Endometrial microvascular endothelial cells (primary cell): ENCODE data around the gene SLC25A42. TPM values are rescaled to one million over a fixed set of nuclear protein-coding genes. Genes with fewer than 3 reads are reported as not detected.
"Not testable (repeated sequence)": the region's sequence is repeated elsewhere in the genome, so short reads cannot be mapped to it uniquely, and the experiment has no call there.

ENCODE experiments used
- in situ Hi-C: cut with HindIII; loops from 2 replicates; pipeline ENCODE4 v1.10.0; 2017; ENCODE audit warnings: low sequenced_read_pairs, low pct_unique_long_range_greater_than_20kb; ENCODE audit errors: inconsistent ontology term
- total RNA-seq: library from RNA; depleted of rRNA; stranded (reverse); fragments of >200 nt; gene quantifications from one replicate; pipeline ENCODE4 v1.2.3, GENCODE V29; 2015; ENCODE audit errors: inconsistent ontology term

The SLC25A42 gene, protein sequence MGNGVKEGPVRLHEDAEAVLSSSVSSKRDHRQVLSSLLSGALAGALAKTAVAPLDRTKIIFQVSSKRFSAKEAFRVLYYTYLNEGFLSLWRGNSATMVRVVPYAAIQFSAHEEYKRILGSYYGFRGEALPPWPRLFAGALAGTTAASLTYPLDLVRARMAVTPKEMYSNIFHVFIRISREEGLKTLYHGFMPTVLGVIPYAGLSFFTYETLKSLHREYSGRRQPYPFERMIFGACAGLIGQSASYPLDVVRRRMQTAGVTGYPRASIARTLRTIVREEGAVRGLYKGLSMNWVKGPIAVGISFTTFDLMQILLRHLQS
- 1.2 TPM for total RNA-seq

DNA sequence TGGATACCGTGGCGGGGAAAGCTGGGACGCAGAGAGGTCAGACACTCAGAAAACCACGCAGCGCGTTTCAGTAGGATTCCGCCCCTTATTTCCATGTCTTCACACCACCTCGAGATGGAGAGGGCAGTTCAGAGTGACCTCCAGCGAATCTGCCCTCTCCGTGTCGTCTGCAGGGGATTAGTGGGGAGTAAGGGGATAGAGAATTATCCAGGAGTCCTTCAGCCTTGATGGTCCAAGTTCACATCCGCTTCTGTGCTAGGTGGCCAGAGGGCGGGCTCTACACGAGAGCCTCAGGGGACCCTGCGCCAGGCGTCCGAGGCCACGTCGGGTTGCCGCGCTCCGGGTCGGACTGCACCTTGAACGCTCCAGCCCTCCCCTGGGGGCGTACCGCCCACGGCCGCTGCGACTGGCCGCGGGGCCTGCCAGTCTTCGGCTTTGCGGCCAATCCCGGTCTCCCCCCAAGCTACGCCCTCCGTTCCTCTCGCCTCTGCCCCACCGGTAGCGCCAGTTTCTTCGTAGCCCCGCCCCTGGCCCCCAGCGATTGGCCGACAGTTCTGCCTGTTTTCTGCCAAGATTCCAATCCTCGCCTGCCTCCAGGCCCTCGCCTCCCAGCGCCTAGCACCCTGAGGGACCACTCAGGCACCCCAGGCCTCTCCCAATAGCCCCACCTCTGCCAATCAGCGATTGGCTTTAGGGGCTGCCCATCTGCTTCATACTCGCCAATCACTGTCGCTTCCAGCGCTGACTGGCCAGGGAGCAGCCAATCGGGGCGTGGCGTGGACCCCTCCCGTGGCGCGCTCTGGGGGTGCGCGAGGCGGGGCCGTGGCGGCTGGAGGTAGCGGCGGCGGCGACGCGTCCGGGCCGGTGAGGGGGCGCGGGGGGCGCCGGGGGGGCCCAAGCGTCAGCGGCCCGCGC lies at the start of gene SLC25A42:
Gene SLC25A42 (plus strand): TSS at position 812 of the 915 bp plus-strand sequence. CDS start 32,131 bp downstream, outside the sequence.
- in situ Hi-C loops = no loop called here

DNA sequence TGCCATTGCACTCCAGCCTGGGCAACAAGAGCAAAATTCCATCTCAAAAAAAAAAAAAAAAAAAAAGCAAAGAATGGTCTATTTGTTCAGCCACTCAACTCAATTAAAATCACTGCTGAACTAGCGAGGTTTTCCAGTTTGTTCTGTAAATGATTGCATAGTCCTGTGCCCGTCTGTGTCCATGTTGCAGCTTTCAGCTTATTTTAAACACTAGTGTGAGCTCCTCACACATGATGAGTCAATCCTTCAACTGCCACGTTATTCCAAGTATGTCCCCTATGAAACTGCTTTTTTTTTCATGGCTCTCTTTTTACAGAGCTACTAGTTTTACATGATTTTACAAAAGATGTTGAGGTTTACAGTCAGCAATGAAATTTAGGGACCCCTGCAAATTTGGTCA lies 42.7 kb upstream of the SLC25A42 start:
- in situ Hi-C loops = no loop called here

DNA sequence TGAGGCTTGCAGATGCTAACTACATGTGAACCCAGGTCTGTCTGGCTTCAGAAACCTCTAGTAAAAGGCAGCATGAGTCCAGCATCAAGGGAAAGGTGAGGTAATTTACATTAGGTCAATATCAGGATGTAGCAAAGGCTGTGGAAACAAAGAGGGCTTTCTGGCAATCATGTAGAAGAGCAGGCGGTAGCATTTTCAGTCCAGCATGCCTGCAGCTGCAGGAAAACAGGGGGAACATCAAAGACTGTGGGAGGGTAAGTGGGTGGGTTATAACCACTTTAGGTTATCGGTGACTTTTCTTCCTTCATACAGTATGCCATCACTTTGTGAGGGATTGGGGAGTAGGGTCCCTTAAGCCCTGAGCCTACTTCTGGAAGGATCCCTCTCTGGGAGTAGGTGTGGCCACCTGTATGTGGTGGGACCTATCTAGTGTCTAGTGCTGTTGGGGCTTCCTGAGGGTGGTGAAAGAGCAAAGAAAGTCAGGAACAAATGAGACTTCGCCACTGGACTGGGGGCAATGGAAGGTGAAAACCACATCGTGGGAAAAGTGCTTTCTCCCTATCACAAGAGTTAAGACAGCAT lies 41.3 kb upstream of the SLC25A42 start:
- in situ Hi-C loops = no loop called here

DNA sequence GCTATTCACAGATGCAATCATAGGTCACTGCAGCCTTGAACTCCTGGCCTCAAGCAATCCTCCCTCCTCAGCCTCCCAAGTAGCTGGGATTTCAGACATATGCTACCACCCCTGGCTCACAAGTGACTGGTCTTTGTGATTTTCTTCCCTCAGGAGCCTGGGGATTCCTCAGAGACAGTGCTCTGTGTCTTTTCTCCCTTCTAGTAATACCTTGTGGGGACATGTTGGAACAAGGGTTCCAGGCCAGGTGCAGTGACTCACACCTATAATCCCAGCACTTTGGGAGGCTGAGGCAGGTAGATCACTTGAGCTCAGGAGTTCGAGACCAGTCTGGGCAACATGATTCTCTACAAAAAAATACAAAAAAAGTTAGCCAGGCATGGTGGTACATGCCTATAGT lies 40.4 kb upstream of the SLC25A42 start:
- in situ Hi-C loops = not testable (repeated sequence)

DNA sequence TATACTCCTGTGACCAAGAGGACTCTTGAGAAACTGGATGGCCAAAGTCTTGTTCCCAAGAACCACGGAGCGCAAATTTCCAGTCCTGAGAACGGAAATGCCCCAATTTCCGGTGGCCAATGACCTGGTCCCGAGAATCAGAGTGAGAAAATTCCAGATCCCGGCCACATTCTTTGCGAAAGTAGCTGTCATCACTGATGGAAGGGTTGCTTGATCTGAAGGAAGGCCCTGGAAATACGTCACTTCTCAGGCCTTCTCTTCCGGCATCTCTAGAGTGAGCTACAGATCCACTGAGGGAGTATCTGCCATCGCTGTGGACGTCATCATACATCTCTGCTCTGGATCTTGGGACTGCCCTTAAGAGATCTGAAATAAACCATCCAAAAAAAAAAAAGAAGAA lies 37.9 kb upstream of the SLC25A42 start:
- in situ Hi-C loops = no loop called here

DNA sequence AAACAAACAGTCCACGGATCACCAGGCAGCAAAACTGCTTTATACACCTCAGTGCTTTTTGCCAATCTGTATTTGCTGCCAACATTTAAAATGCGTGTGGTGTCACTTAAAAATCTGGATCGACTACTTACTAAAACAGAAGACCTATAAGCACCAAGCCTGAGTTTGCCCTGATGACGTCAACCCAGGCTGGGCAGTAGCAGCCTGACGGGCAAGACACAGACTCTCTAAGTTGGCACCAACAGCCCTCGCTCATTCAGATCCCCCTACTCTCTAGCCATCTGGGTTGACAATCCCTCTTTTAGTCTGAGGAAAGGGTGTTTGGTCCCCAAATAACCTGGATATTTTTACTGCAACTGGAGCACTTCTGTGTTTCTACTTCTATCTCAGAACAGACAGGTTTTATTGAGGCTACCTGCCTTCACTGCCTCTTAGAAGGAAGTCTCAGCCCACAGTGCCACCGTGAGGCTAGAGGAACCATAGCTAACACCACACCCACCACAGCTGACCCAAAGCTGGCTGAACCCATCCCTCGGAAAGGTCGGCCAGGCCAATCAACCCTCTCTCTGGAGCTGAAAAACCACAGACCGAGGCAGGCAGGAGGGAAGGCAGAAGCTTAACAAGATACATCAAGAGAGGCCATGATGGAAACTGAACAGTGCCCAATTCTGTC lies 37.4 kb upstream of the SLC25A42 start:
- in situ Hi-C loops = no loop called here

DNA sequence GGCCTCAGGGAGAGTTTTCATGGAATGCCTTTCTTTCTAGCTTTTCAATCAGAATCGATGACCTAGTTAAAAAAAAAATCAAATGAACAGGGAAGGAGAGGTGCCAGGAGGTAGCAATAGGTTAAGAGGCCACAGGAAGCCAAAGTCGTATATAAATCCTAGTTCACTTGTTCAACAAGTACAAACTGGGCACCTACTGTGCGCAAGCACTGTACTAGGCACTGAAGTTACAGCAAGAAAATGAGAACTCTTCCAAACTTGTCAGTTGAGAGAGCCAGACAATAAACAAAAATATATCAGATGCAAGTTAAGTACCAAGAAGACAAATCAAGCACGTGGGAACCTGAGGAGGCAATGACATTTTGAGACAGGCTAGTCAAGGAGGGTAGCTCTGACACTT lies 36.6 kb upstream of the SLC25A42 start:
- in situ Hi-C loops = no loop called here

DNA sequence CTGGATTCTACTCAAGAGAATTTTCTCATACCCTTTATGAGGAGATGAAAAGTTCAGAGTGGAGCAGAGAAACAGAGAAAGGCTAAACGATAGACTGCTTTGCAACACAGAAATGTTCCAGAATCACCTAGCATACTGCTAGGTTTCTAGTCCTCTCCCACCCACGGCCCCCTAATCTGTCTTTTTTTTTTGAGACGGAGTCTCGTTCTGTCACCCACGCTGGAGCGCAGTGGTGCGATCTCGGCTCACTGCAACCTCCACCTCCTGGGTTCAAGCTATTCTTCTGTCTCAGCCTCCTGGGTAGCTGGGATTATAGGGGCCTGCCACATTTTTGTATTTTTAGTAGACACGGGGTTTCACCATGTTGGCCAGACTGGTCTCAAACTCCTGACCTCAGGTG lies 35.3 kb upstream of the SLC25A42 start:
- in situ Hi-C loops = no loop called here

DNA sequence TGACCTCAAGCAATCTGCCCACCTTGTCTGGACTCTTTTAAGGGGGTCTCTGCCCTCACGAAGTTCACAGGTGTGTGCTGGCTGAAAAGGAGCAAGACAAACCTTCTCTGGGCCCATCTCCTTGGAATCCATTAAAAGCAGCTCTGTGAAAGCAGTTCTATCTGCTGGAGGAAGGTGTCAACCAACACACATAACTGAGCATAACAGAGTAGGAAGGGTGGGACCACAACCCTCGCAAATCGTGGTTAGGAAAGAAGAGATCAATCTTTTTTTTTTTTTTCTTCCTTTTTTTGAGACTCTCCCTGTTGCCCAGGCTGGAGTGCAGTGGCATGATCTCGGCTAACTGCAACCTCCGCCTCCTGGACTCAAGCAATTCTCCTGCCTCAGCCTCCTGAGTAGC lies 31.9 kb upstream of the SLC25A42 start:
- in situ Hi-C loops = no loop called here

DNA sequence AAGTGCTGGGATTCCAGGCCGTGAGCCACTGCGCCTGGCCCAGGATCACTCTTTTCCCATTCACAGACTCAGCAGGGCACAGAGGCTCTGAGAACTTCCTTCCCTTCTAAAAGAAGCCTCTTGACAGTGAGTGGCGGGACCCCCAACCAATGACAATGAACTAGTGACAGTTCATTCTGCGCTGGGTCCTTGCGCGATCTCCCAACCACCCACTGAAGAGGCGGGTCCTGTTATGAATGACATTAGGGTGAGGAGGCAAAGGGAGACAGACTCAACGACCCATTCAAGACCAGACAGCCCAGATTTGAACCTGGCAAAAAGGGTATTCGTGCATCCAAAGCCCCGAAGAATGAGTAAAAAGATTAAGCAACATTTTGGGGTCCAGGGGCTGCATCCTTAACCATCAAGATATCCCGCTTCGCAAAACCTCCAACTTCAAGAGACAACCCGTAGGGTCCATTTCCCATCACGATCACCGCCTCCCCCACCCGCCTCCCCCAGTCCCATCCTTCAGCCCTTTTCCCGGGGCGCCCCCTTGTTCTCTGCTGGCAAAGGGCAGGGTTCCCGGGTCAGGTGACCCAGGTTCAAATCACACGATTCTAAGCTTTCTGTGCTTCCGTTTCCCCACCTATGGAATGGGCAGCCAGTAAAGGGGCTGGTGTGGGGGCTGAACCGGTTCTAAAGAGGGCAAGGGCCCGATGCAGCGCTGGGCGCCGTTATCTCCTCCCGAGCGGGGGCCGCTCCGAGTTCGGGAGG lies 31.2 kb upstream of the SLC25A42 start:
- in situ Hi-C loops = no loop called here

DNA sequence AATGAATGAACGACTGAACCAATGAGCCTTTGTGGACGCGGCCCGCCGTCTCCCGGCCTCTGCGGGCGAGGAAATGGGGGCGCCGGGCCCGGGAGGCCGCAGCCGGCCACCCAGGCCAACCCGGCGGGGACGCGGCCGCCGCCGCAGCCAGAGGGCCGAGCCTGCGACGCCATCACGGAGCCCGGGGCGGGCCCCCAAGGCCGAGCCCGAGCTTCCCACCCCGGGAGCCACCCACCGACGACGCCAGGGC lies 30.7 kb upstream of the SLC25A42 start:
- in situ Hi-C loops = no loop called here

DNA sequence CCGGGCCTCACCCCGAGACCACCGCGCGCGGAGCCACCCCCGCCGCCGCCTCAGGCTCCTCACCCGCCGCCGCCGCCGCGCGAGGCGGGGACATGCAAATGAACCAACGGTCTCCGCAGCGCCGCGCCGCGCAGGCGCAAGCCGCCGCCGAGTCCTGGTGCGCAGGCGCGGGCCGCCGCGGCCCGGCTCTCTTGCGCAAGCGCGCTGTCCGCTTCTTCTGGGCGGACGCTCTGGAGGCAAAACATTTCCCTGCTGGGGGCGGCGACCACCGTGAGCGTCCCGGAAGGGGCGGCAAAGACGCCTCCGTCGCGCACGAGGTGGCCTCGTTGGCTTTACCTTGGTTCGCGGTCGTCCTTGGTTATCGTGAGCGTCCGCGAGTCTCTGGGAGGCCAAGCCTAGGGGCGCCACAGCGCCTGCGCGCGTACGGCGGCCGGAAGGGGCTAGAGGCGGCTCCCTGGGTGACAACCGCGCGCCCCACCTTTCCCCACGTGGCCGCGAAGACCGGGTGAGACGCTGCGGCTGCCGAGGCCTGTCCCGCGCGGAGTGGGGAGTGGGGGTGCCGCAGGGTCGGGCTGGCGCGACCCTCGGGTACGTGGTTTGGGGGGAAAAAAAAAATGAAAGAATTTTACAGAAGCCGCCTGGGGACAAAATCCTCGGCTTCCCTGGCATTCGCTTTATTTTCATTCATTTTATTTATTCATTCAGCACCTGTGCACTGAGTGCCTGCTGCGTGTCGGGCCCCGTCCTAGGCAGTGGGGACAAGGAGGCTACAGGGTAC lies 30.2 kb upstream of the SLC25A42 start, which contains the start of the genes ARMC6 and SUGP2:
Gene ARMC6 (plus strand): TSS at position 178 of the 778 bp plus-strand sequence. CDS start 607 bp downstream, outside the sequence.
Gene SUGP2 (minus strand): TSS at position 92 of the 778 bp plus-strand sequence. CDS start 2,446 bp downstream, outside the sequence.
- in situ Hi-C loops = no loop called here

DNA sequence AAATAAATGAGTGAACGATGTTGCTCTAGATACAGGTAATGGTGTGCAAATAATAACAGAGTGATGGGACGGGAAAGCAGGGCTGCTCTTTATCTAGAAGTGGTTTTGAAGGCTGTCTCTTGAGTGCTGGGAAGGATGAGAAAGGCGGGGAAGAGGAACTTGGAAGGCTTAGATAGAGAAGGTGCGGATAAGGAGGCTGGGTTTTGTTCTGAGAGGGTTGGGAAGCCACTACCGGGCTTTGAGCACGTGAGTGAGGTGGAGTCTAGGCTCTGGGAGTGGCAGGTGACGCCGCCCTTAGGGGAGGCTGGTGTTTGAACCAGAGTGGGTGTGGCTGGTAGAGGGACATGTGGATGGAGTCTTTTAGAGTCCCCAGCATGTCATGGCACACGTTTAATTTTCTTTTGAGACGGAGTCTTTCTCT lies 29.6 kb upstream of the SLC25A42 start:
- in situ Hi-C loops = no loop called here

DNA sequence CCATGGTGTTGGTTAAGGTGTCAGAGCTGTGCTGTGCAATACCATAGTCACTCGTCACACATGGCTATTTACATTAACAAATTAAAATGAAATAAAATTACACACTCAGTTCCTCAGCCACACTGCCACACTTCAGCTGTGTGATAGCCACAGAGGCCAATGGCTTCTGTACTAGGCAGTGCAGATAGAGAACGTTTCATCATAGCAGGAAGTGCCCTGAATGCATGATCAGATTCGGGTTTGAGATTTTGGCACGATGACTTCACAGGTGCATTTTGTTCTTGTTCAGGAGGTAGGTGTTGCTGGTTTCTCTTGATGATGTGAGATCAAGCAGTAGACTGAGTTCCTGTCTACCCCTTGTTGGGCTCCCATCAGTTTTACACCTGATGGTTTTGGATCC lies 23.9 kb upstream of the SLC25A42 start:
- in situ Hi-C loops = no loop called here

DNA sequence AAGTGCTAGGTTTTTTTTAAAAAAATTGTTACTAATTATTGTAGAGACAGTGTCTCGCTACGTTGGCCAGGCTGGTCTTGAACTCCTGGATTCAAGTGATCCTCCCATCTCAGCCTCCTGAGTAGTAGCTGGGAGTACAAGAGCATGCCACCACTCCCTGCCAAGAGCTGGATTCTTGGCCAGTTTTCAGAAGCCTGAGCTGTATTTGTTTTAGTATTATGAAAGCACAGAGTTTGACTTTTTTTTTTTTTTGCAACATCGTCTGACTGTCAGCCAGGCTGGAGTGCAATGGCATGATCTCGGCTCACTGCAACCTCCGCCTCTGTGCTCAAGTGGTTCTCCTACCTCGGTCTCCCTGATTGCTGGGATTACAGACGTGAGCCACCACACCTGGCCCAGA lies 23.4 kb upstream of the SLC25A42 start:
- in situ Hi-C loops = no loop called here

DNA sequence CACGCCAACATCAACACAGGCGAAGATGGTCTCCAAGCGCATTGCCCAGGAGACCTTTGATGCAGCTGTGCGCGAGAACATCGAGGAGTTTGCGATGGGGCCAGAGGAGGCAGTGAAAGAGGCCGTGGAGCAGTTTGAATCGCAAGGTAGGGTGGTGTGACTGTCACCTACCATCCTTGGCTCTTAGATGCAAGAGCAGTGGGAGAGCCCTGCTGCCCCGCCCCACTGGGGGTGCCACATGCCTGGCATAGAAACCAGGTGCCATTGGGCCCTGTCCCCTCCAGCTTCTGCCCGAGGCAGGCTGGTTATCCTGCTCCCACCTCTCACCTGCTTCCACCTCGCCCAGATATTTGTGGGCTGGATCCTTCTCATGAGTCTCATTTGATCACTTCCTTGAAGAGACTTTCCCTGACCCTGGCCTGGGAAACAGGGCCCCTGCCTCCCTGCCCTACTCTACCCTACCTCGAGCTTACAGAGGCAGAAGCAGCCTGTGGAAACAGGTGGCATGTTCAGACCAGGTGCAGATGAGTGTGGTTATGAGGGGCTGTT lies 21.0 kb upstream of the SLC25A42 start:
- in situ Hi-C loops = no loop called here

DNA sequence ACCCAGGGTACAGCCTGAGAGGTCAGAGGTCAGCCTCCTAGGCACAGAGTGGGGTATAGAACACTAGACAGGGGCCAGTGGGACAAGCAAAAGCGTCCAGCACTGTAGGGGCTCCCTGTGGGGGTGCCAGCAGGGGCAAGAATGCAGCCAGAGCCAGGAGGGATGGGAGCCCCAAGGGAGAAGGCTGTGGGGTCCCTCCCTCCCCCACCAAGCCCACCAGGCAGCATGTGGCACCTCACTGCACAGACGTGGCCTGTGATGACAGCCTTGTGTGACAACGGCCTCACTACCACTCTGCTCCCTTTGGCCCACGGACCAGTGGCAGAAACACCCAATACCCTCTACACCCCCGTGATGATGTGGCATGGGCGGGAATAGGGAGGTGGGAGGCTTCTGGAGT lies 20.3 kb upstream of the SLC25A42 start:
- in situ Hi-C loops = no loop called here

DNA sequence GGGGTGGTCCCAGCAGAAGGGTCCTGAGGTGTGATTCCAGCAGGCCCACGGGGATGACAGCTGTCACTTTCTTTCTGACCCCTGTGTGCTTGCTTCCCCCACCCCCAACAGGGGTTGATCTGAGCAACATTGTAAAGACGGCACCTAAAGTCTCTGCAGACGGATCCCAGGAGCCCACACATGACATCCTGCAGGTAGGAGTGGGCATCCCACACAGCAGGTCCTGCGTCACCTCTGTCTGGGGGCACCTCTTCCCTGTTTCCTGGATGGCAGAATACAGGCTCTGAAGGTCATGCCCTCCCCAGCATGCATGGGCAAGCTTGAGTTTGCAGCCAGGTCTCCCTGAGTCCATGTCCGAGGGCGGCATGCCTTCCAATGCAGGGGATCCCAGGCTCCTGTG lies 19.9 kb upstream of the SLC25A42 start:
- in situ Hi-C loops = no loop called here
